Body of pancreas (tissue), 4 donors: ENCODE measurements around the gene DUS3L.

Source experiments
- CTCF ChIP-seq, 7 experiments: fragments of 450-650 bp in 4 of 7; fragments of 200-600 bp in 3 of 7; sonication (generic) in 3 of 7; IDR thresholded peaks; one replicate each; pipeline ENCODE4 v1.5.1; 2016 to 2019; ENCODE audit warnings: antibody characterized with exemption in 7 of 7
- POLR2A ChIP-seq, 3 donors: fragments of 450-650 bp; IDR thresholded peaks; one replicate each; pipeline ENCODE4 v1.6.1; 2016; ENCODE audit warnings: antibody characterized with exemption in 3 of 3, mild to moderate bottlenecking in 2 of 3

- TF ChIP-seq CTCF (IDR thresholded peaks at IDR 0.05) (no peak), POLR2A (IDR thresholded peaks at IDR 0.05) (no peak)
Observed at GRCh38 chr19:5751709-5752108, 39.3 kb downstream of the DUS3L start.
